ENCODE results near the gene MRPL2.

Gene MRPL2

GRCh38 chr6:43052842-43053544, 6.2 kb downstream of the MRPL2 start:
- no peak for TF ChIP-seq TAF1 (IDR thresholded peaks at IDR 0.05; ENCODE audit: borderline replicate concordance, insufficient read depth, low read length)
- TF ChIP-seq FOXP2 (optimal IDR thresholded peaks at IDR 0.05; ENCODE audit: borderline replicate concordance, extremely low read depth, extremely low read length, insufficient read depth) = no peak
- no peak for TF ChIP-seq SIN3A (IDR thresholded peaks at IDR 0.05; ENCODE audit: borderline replicate concordance, insufficient read depth, low read length)
- no peak for TF ChIP-seq REST (IDR thresholded peaks at IDR 0.05; ENCODE audit: insufficient read depth in 1 of 2, low read depth in 2 of 2, low read length in 2 of 2)
- TF ChIP-seq POLR2AphosphoS5 (IDR thresholded peaks at IDR 0.05; ENCODE audit: low read depth, low read length) = no peak; the same call in 1 of the 2 replicates

GRCh38 chr6:43052225-43052841, 6.9 kb downstream of the MRPL2 start:
- TF ChIP-seq FOXP2 (optimal IDR thresholded peaks at IDR 0.05; ENCODE audit: borderline replicate concordance, extremely low read depth, extremely low read length, insufficient read depth) (no peak), POLR2AphosphoS5 (IDR thresholded peaks at IDR 0.05; ENCODE audit: low read depth, low read length) (no peak), TAF1 (IDR thresholded peaks at IDR 0.05; ENCODE audit: borderline replicate concordance, insufficient read depth, low read length) (no peak), SIN3A (IDR thresholded peaks at IDR 0.05; ENCODE audit: borderline replicate concordance, insufficient read depth, low read length) (no peak), REST (IDR thresholded peaks at IDR 0.05; ENCODE audit: insufficient read depth in 1 of 2, low read depth in 2 of 2, low read length in 2 of 2) (no peak)

DNA sequence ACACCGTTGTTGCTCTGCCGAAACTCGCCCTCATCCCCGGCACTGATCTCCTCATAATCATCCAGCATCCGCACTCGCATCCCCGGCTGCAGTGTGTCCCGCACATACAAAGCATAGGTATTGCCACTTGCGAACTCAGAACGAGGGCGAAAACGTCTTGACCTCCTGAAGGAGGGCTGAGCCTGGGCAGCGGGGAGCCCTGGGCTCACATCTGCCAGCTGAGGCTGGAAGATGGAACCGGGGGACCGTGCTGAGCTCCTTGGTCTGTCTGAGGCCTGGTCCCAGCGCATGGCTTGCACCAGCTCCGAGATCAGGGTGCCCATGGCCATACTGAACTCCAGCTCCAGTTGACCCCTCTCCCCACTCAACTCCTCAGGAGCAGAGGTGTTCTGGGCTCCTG, 8.3 kb downstream of the MRPL2 start:
- no peak for TF ChIP-seq SIN3A (IDR thresholded peaks at IDR 0.05; ENCODE audit: borderline replicate concordance, insufficient read depth, low read length)
- TF ChIP-seq POLR2AphosphoS5 (IDR thresholded peaks at IDR 0.05; ENCODE audit: low read depth, low read length) = no peak
- no peak for TF ChIP-seq FOXP2 (optimal IDR thresholded peaks at IDR 0.05; ENCODE audit: borderline replicate concordance, extremely low read depth, extremely low read length, insufficient read depth)
- no peak for TF ChIP-seq TAF1 (IDR thresholded peaks at IDR 0.05; ENCODE audit: borderline replicate concordance, insufficient read depth, low read length)
- TF ChIP-seq REST (IDR thresholded peaks at IDR 0.05; ENCODE audit: insufficient read depth in 1 of 2, low read depth in 2 of 2, low read length in 2 of 2) = no peak

GRCh38 chr6:43047998-43048397, 11.2 kb downstream of the MRPL2 start:
- TF ChIP-seq REST (IDR thresholded peaks at IDR 0.05; ENCODE audit: insufficient read depth in 1 of 2, low read depth in 2 of 2, low read length in 2 of 2) (no peak), FOXP2 (optimal IDR thresholded peaks at IDR 0.05; ENCODE audit: borderline replicate concordance, extremely low read depth, extremely low read length, insufficient read depth) (no peak), SIN3A (IDR thresholded peaks at IDR 0.05; ENCODE audit: borderline replicate concordance, insufficient read depth, low read length) (no peak), POLR2AphosphoS5 (IDR thresholded peaks at IDR 0.05; ENCODE audit: low read depth, low read length) (no peak), TAF1 (IDR thresholded peaks at IDR 0.05; ENCODE audit: borderline replicate concordance, insufficient read depth, low read length) (no peak)

All from PFSK-1 (cell line).